GM12878 (cell line): ENCODE data around the gene ME3. TPM values are rescaled to one million over a fixed set of nuclear protein-coding genes. Genes with fewer than 3 reads are reported as not detected.

Source experiments
- ATAC-seq: fragments of 200-7000 bp; cut with Tn5 transposase; 3 replicates; pipeline ENCODE4 v1.9.1; 2020; ENCODE audit warnings: mild to moderate bottlenecking, moderate library complexity
- BruUV-seq: library from RNA; stranded (reverse); fragments of 400-500 nt; replicated peaks from 2 replicates; lab custom pipeline; 2021; lab: Mats Ljungman, UMichigan
- CTCF ChIA-PET: fragments of 300-600 bp; sonication (Branson Sonifier 250); formaldehyde crosslinking; extraction: SDS; loops from one replicate; lab custom pipeline; 2021; ENCODE audit warnings: inconsistent platforms; lab: Yijun Ruan, JAX
- POLR2A ChIA-PET: fragments of 350-600 bp; formaldehyde crosslinking; extraction: SDS; loops from one replicate; lab custom pipeline; 2021; ENCODE audit warnings: inconsistent platforms; lab: Charles Lee
- RAD21 ChIA-PET: fragments of 300-600 bp; sonication (Branson Sonifier 250); formaldehyde crosslinking; loops from one replicate; lab custom pipeline; 2023; ENCODE audit warnings: antibody characterized with exemption; ENCODE audit not compliant: unreplicated experiment; lab: Charles Lee
- SMC1A ChIA-PET: fragments of 300-600 bp; sonication (Branson Sonifier 250); formaldehyde crosslinking; loops from one replicate; lab custom pipeline; 2023; ENCODE audit not compliant: unreplicated experiment, uncharacterized antibody; lab: Charles Lee
- DNase-seq: peaks from one replicate; pipeline ENCODE4 v3.0.0-alpha.2; 2011; ENCODE audit warnings: low read depth, low spot score
- FAIRE-seq: peaks from 3 replicates; lab custom pipeline; 2011; peaks lifted over from hg19 to GRCh38; lab: Jason Lieb, UNC
- H2AFZ ChIP-seq: 2 replicates; pipeline ENCODE4 v1.6.0; 2011; ENCODE audit warnings: low read depth, low read length, control low read depth; ENCODE audit not compliant: control insufficient read depth
- H3K27ac ChIP-seq: 2 replicates; pipeline ENCODE4 v1.5.1; 2011; ENCODE audit warnings: control low read depth; ENCODE audit not compliant: control insufficient read depth, insufficient read depth
- H3K27me3 ChIP-seq, 2 experiments: replicated peaks in 1 of 2; 2 replicates each; pipeline versions ENCODE4 v1.6.0 to v1.6.1; 2011; ENCODE audit warnings: low read length in 1 of 2; ENCODE audit not compliant: control insufficient read depth in 2 of 2, insufficient read depth in 2 of 2
- H3K36me3 ChIP-seq, 2 experiments: 2 replicates each; pipeline ENCODE4 v1.5.1; 2011; ENCODE audit warnings: low read length in 1 of 2; ENCODE audit not compliant: control insufficient read depth in 2 of 2, insufficient read depth in 2 of 2
- H3K4me1 ChIP-seq: 2 replicates; pipeline ENCODE4 v1.6.1; 2011; ENCODE audit warnings: mild to moderate bottlenecking, low read length, moderate library complexity, mixed read lengths; ENCODE audit not compliant: control insufficient read depth, insufficient read depth
- H3K4me2 ChIP-seq: 2 replicates; pipeline ENCODE4 v1.6.0; 2011; ENCODE audit warnings: control low read depth; ENCODE audit not compliant: control insufficient read depth, insufficient read depth
- H3K4me3 ChIP-seq: fragments of 200-600 bp; sonication (generic); 2 replicates; pipeline ENCODE4 v1.5.1; 2016
- H3K79me2 ChIP-seq: 2 replicates; pipeline ENCODE4 v1.6.0; 2011; ENCODE audit warnings: low read length; ENCODE audit not compliant: control insufficient read depth, insufficient read depth
- H3K9ac ChIP-seq: 2 replicates; pipeline ENCODE4 v1.8.0; 2011; ENCODE audit warnings: low read length, control low read depth, mixed read lengths; ENCODE audit not compliant: control insufficient read depth, insufficient read depth
- H3K9me3 ChIP-seq: replicated peaks from 3 replicates; pipeline ENCODE4 v1.5.1; 2011; ENCODE audit warnings: mild to moderate bottlenecking, low read length; ENCODE audit not compliant: control insufficient read depth, insufficient read depth
- H4K20me1 ChIP-seq: 2 replicates; pipeline ENCODE4 v1.6.0; 2011; ENCODE audit not compliant: control insufficient read depth, insufficient read depth
- CHD1 ChIP-seq: IDR thresholded peaks from 2 replicates; pipeline ENCODE4 v1.6.1; 2012; ENCODE audit warnings: low read depth, low read length, improper control_type of control experiment
- PAX5 ChIP-seq: IDR thresholded peaks from 2 replicates; pipeline ENCODE4 v1.6.1; 2011; ENCODE audit warnings: low read depth, low read length, borderline replicate concordance
- SPI1 ChIP-seq: IDR thresholded peaks from 2 replicates; pipeline ENCODE4 v1.6.1; 2011; ENCODE audit warnings: low read depth, mild to moderate bottlenecking, low read length, moderate library complexity, borderline replicate concordance; ENCODE audit not compliant: insufficient read depth
- STAT1 ChIP-seq: fragments of 450-650 bp; conservative IDR thresholded peaks from 2 replicates; pipeline ENCODE4 v1.6.1; 2014; ENCODE audit warnings: antibody characterized with exemption, mild to moderate bottlenecking
- WGBS: methylation state at CpG from one replicate; pipeline ENCODE4 v1.1.6; 2016; ENCODE audit warnings: low lambda C conversion rate; ENCODE audit not compliant: insufficient replicate concordance, insufficient coverage; ENCODE audit errors: missing lambda C conversion rate; 5-methylcytosine and 5-hydroxymethylcytosine counted together
- in situ Hi-C: fragments of 300-500 bp; cut with MboI; formaldehyde crosslinking; loops from 9 replicates; pipeline ENCODE4 v1.14.3; 2018; ENCODE audit warnings: mixed read lengths
- intact Hi-C: fragments of 100-400 bp; cut with micrococcal nuclease; formaldehyde crosslinking; loops from one replicate; pipeline ENCODE4 v1.14.2; 2022; ENCODE audit not compliant: unreplicated experiment
- polyA plus RNA-seq, 11 experiments: library from polyadenylated mRNA; depleted of rRNA in 4 of 11; unstranded in 6 of 11; stranded (reverse) in 5 of 11; fragments of >200 nt; fragmentation: Nextera tagmentation in 4 of 11; fragmentation: Illumina TruSeq in 1 of 11; extraction: Ambion mirVana in 4 of 11; extraction: Trizol in 1 of 11; gene quantifications; 1 replicate in 1 of 11; 2 replicates in 10 of 11; pipeline versions ENCODE4 v1.2.1 to v1.2.3, GENCODE V29; 2011 to 2016; ENCODE audit warnings: inconsistent platforms in 2 of 11, missing spikeins in 2 of 11, low read depth in 1 of 11
- total RNA-seq, 4 experiments: library from RNA; depleted of rRNA in 3 of 4; stranded (reverse); fragments of >200 nt in 3 of 4; fragmentation: Illumina TruSeq in 1 of 4; extraction: Trizol in 1 of 4; gene quantifications; 2 replicates each; pipeline versions ENCODE4 v1.2.1 to v1.2.3, GENCODE V29; 2013 to 2021

The ME3 gene
- total and polyA plus RNA-seq, 10 of the 15 experiments (the other 5 are each of a cell fraction or from before 2014, with no cell fraction given): 0.06 to 0.40 (median 0.19) TPM; not detected in 2

GRCh38 chr11:86515297-86516094 is 156.9 kb downstream of the ME3 start (continued):
- TF ChIP-seq PAX5: no peak

- CTCF ChIA-PET: interaction anchor here (0.9 to 2.3 kb wide), 6 partner anchors 29 to 94 kb away, joined by 3 to 9 read pairs (median 4); no protein-coding TSS in a partner anchor
- 5% methylated on average over 1 of the region's 1 CpG for WGBS
- BruUV-seq: no TSS peak
- no peak for DNase-seq
- intact Hi-C loops (no loop called here), in situ Hi-C loops (no loop called here)
- RAD21 ChIA-PET: interaction anchor here (0.7 to 3.6 kb wide), 2 partner anchors 79 to 94 kb away, joined by 3 to 17 read pairs; no protein-coding TSS in a partner anchor
- peaks cover 0 to 1% of the 10 kb centered on the region in 2 experiments; a peak in 1 of 4 replicates for H3K27me3 ChIP-seq
- no peak for FAIRE-seq
- no peaks in the 10 kb centered on the region for H3K4me1 ChIP-seq
- H3K36me3 ChIP-seq: no peaks in the 10 kb centered on the region
- H4K20me1 ChIP-seq: no peaks in the 10 kb centered on the region
- no peak overlapping the region for H3K4me2 ChIP-seq
- H3K79me2 ChIP-seq: no peaks in the 10 kb centered on the region
- H3K9ac ChIP-seq: no peak overlapping the region
- no peaks in the 10 kb centered on the region; the same call in 2 of the 3 replicates for H3K9me3 ChIP-seq
- TF ChIP-seq SPI1: peak; percentile 31; the same call in 1 of the 2 replicates
- TF ChIP-seq CHD1: no peak
- no peak for TF ChIP-seq STAT1
- H2AFZ ChIP-seq: no peak overlapping the region
- POLR2A ChIA-PET: no interaction called here
- SMC1A ChIA-PET: interaction anchor here (1.0 to 2.5 kb wide), 10 partner anchors 9 to 94 kb away, joined by 3 to 10 read pairs (median 4); no protein-coding TSS in a partner anchor
- no peak overlapping the region for H3K4me3 ChIP-seq
- ATAC-seq: peak; percentile 45
- no peak overlapping the region for H3K27ac ChIP-seq
Observed at GRCh38 chr11:86514453-86514852, 158.0 kb downstream of the ME3 start.
